ENCODE data around the gene RAB44. TPM values are rescaled to one million over a fixed set of nuclear protein-coding genes. Genes with fewer than 3 reads are reported as not detected.
"Not testable (repeated sequence)": the region's sequence is repeated elsewhere in the genome, so short reads cannot be mapped to it uniquely, and the experiment has no call there.

RAB44 gene
- total and polyA plus RNA-seq, 8 donors = 0.15 to 2.5 (median 0.23) TPM; not detected in 3

DNA sequence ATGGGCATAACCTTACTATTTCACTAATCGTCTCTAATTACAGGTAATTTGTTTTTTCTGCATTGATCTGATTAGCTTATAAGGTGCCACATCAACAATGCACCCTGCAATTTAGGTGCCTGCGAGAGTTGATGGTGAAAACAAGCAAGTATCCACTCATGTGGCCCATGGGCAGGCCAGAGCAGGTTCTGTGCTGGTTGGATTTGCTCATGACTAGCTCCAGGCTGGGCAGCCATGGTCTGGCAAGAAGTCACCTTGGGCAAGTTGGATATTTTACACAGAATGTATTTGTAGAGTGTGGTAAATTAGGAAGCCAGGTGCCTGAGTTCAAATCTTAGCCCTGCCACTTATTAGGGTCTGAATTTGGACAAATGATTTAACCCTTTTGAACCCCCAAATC lies 25.3 kb downstream of the RAB44 start:
- TF ChIP-seq POLR2A (IDR thresholded peaks at IDR 0.05) (no peak), POLR2AphosphoS5 (IDR thresholded peaks at IDR 0.05) (no peak), EP300 (IDR thresholded peaks at IDR 0.05) (no peak)
- WGBS, 5 donors = 83 to 93% (median 93%) methylated on average over 2 of the region's 2 CpGs

GRCh38 chr6:36723992-36724391 lies 26.4 kb downstream of the RAB44 start:
- DNase-seq; intact Hi-C loops (cut with DNase I; ENCODE audit: low total_unique reads); H3K4me3 ChIP-seq; H3K27me3 ChIP-seq; H3K36me3 ChIP-seq; H3K4me1 ChIP-seq; H3K9me3 ChIP-seq; H3K27ac ChIP-seq: not testable (repeated sequence)
- 83 to 95% (median 91%) methylated on average over 4 of the region's 4 CpGs for whole genome bisulfite sequencing, 5 donors

More for the DNA sequence above, 25.3 kb downstream of the RAB44 start:
- Histone ChIP-seq H3K36me3 (no peaks in the 10 kb centered on the region), H3K4me1 (peaks cover 0 to 6% (median 0%) of the 10 kb centered on the region in 4 donors), H3K4me3 (no peak overlapping the region), H3K9me3 (no peaks in the 10 kb centered on the region), H3K27ac (no peak overlapping the region), H3K27me3 (no peaks in the 10 kb centered on the region)
- intact Hi-C loops (cut with DNase I; ENCODE audit: low total_unique reads) = no loop called here
- no peak for DNase-seq

DNA sequence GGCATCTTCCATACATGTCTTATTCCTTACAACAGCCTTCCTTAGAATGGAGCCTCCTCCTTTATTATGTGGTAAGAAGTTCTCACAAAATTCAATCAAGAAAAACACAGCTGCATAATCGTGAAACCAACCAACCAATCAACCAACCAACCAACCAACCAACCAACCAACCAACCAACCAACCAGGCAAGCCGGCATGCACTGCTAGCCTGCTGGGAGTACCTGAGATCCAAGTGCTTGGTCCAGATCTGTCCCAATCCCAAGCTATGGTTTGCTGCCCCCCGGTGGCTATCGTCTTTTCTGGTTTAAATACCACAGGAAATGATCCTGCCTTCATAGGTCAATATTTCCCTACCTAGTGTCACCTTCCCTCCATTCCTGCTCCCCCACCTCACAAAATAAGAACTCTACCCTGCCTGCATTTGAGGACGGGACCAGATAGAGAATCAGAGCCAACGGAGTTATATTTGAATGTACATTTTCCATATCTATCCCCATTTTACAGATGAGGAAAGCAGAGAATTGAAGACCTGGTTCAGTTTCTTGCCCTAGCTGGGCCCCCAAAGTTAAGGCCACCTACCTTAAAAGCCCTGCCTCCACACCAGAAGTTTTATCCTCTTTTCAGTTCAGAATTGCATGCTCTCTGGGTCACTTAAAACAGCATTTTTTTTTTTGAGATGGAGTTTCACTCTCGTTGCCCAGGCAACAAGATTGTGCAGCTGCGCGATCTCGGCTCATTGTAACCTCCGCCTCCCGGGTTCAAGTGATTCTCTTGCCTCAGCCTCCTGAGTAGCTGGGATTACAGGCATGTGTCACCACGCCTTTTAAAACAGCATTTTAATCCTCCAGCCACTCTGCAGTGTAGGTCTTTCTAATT lies 27.1 kb downstream of the RAB44 start:
- peak; percentile 83 to 89 for DNase-seq
- Histone ChIP-seq H3K4me3 (no peak overlapping the region), H3K36me3 (no peaks in the 10 kb centered on the region), H3K9me3 (no peaks in the 10 kb centered on the region), H3K27ac (no peak overlapping the region), H3K4me1 (peaks cover 0 to 8% (median 0%) of the 10 kb centered on the region in 4 donors), H3K27me3 (no peaks in the 10 kb centered on the region)
- 47 to 58% (median 48%) methylated on average over 13 of the region's 13 CpGs for WGBS, 5 donors
- TF ChIP-seq POLR2AphosphoS5 (IDR thresholded peaks at IDR 0.05) = peak in 1 of 3 donors; percentile 52
- no peak for TF ChIP-seq EP300 (IDR thresholded peaks at IDR 0.05)
- TF ChIP-seq CTCF (IDR thresholded peaks at IDR 0.05) = peak in 5 of 7 experiments; percentile 25 to 71 (median 49)
- intact Hi-C loops (cut with DNase I; ENCODE audit: low total_unique reads) = no loop called here

- WGBS, 5 donors = 87 to 96% (median 91%) methylated on average over 7 of the region's 7 CpGs
- intact Hi-C loops (cut with DNase I; ENCODE audit: low total_unique reads) = no loop called here
- TF ChIP-seq CTCF (IDR thresholded peaks at IDR 0.05) (no peak), POLR2AphosphoS5 (IDR thresholded peaks at IDR 0.05) (no peak), POLR2A (IDR thresholded peaks at IDR 0.05) (no peak)
Observed at GRCh38 chr6:36725581-36725980, 28.0 kb downstream of the RAB44 start.

DNA sequence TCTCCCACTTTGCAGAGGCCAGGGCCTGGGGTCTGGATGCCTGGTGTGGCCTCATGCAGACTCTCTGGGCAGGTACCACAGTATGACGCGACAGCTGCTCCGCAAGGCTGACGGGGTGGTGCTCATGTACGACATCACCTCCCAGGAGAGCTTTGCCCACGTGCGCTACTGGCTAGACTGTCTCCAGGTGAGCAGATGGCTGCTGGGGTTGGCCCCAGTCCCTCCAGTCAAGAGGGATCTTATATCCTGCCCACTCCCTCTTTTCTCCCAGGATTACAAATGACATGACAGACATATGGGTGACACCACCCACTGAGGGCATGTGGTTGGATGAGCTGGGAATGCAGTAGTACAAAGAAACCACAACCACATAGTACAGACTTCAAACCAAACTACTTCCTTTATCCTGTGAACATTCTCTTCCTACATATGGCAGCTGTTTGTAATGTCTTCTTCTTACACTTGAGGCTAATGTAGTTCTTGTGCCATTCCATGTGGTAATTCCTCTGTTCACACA lies 29.9 kb downstream of the RAB44 start:
- Histone ChIP-seq H3K27ac (no peak overlapping the region), H3K9me3 (no peaks in the 10 kb centered on the region), H3K4me3 (no peak overlapping the region), H3K4me1 (peaks cover 0 to 8% (median 0%) of the 10 kb centered on the region in 4 donors), H3K36me3 (no peaks in the 10 kb centered on the region), H3K27me3 (no peaks in the 10 kb centered on the region)
- WGBS, 5 donors = 89 to 93% (median 92%) methylated on average over 7 of the region's 7 CpGs
- intact Hi-C loops (cut with DNase I; ENCODE audit: low total_unique reads) = no loop called here
- DNase-seq = no peak
- TF ChIP-seq EP300 (IDR thresholded peaks at IDR 0.05) = no peak
- no peak for TF ChIP-seq CTCF (IDR thresholded peaks at IDR 0.05)
- TF ChIP-seq POLR2A (IDR thresholded peaks at IDR 0.05) = no peak
- TF ChIP-seq POLR2AphosphoS5 (IDR thresholded peaks at IDR 0.05) = no peak

More at GRCh38 chr6:36725581-36725980, 28.0 kb downstream of the RAB44 start:
- Histone ChIP-seq H3K36me3 (no peaks in the 10 kb centered on the region), H3K9me3 (no peaks in the 10 kb centered on the region), H3K4me1 (peaks cover 0 to 8% (median 0%) of the 10 kb centered on the region in 4 donors), H3K27ac (no peak overlapping the region), H3K4me3 (no peak overlapping the region), H3K27me3 (no peaks in the 10 kb centered on the region)
- no peak for DNase-seq

All from stomach (tissue), 9 donors.